Lung microvascular endothelial cell (primary cell): ENCODE results near the gene RPL15. TPM values are rescaled to one million over a fixed set of nuclear protein-coding genes. Genes with fewer than 3 reads are reported as not detected.
"Not testable (repeated sequence)": the region's sequence is repeated elsewhere in the genome, so short reads cannot be mapped to it uniquely, and the experiment has no call there.

Experiments
- DNase-seq, 2 donors: peaks; one replicate each; pipeline versions ENCODE4 v3.0.0 to v3.0.0-alpha.2; 2010; ENCODE audit warnings: low read depth in 2 of 2
- total RNA-seq: library from RNA; depleted of rRNA; stranded (reverse); fragments of >200 nt; gene quantifications from 2 replicates; pipeline ENCODE4 v1.2.1, GENCODE V29; 2014

Gene RPL15
- total RNA-seq, 1 donor from 2014 or later: 2,538 TPM

DNA sequence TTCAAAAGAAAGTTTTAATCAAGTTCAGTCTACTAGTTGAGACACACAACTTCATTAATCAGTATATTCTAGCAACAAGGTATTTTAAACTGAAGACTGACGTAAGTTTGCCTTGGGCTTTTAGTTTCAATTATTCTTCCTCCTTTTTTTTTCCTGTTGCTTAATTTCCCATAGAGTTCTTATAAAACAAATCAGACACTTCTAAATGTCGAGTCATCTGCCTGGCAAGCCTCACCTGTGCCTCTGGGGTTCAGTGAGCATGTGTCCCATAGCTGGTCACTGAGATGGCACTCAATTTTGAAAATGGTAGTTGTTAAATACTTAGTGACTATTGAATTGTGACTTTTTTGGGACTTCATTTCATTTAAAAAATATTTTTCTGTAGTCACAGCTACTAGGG, 27.5 kb upstream of the RPL15 start:
- DNase-seq: no peak

DNA sequence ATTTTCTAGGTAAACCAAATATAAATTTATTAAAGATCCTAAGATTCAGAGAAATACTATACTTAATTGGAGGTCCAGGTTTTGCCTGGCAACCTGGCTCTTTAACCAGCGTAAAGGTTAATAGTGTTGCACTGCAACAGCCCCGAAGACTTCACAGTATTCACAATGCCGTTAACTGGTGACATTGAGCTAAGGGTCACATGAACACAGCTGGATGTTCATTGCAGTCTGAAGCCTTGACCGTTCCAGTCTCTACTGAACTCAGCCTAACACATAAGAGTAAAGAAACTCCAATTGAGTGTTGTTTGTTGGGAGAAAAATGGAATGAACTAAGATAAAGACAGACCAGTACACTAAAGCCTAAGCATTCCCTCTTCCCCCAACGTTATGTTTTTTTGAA, 27.0 kb upstream of the RPL15 start:
- DNase-seq: no peak

DNA sequence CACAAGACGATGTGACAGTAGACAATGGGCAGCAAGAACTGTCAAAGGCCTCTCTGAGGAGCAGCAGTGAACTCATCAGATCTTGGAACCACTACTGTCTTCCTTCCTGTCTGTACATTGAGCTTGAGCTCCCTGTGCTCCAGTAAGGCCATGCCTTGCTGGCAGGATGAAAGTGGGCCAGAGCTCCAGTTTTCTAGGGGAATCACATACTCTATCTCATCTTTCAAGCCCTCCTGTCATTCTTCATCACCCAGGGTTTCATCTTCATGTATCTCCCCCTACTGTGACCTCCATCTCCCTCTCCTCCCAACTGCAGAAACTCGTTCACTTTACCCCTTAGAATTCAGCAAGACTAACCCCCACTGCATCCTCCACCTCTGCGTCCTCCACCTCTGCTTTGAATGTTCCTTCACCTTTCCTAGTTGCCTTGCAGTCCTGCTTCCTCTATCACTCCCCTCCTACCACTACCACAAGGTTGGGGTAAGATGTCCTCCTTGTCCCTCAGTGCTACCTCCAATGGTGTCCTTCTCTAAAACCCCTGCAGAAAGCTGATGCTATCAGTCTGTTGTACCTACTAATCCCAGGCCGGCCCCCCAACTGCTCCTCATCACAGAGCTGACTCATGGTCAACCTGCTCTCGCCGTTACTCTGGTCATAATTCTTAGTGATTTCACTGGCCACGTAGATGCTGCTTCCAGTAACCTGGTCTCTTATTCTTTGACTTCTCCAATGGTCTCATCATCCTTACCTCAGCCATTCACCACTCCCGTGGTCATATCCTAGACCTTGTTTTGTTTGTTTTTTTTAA, 22.5 kb upstream of the RPL15 start:
- DNase-seq: peak in 1 of 2 donors; percentile 36

DNA sequence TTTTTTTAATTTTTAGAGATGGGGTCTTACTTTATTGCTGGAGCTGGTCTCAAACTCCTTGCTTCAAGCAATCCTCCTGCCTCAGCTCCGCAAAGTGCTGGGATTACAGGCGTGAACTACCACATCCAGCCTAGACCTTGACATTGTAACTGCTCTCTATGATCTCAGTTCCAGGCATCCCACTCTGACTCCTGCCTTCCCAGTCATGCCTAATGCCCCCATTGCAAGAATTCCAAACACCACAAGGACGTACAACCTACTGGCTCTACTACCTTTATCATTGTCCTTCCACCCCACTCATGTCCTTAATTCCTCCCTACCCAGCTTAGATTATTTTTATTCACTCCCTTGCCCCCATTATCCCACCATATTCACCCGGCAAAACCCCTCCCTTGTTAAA, 21.8 kb upstream of the RPL15 start:
- no peak for DNase-seq

- no peak for DNase-seq
These were observed 16.2 kb upstream of the RPL15 start for GRCh38 chr3:23900744-23901143.

GRCh38 chr3:23904545-23904944, 12.4 kb upstream of the RPL15 start:
- DNase-seq: no peak

DNA sequence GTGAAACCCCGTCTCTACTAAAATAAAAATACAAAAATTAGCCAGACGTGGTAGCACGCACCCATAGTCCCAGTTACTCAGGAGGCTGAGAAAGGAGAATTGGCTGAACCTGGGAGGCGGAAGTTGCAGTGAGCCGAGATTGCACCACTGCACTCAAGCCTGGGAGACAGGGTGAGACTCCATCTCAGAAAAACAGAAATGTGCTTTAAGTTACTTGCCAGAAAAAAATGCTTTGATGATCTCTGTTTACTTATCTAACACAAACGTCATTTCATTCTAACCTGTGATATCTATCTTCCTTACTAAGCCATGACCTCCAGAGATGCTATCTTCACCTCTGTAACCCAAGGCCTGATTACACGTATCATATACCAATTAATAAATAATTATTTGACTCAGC, 7.6 kb upstream of the RPL15 start:
- no peak for DNase-seq

GRCh38 chr3:23911397-23911796, 5.5 kb upstream of the RPL15 start:
- no peak for DNase-seq

- not testable (repeated sequence) for DNase-seq
These were observed 4.6 kb upstream of the RPL15 start for GRCh38 chr3:23912335-23912734.

- DNase-seq: no peak
These were observed 3.8 kb upstream of the RPL15 start for GRCh38 chr3:23913182-23913581.

GRCh38 chr3:23913873-23914743, 2.8 kb upstream of the RPL15 start:
- DNase-seq: no peak

GRCh38 chr3:23915537-23916108, 1.3 kb upstream of the RPL15 start:
- DNase-seq: peak; percentile 6 to 69

- DNase-seq: no peak
These were observed 613 bp upstream of the RPL15 start for GRCh38 chr3:23916152-23916885.

GRCh38 chr3:23917679-23918303, 859 bp downstream of the RPL15 start:
- DNase-seq: peak; percentile 8 to 74

DNA sequence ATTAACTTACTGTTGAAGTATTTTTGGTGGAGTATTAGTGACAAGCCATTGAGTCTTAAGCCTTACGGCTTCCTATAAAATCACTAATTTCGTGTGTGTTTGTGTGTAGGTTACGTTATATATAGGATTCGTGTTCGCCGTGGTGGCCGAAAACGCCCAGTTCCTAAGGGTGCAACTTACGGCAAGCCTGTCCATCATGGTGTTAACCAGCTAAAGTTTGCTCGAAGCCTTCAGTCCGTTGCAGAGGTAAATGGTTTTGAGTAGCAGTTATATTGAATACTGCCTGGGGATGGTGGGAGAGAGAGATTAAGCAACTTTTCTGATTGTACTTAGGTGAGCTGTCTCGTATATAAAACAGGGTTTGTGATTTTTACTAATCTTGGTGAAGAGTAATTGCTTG, 1.4 kb downstream of the RPL15 start:
- not testable (repeated sequence) for DNase-seq

GRCh38 chr3:23919628-23920027, 2.7 kb downstream of the RPL15 start:
- DNase-seq: no peak

- no peak for DNase-seq
These were observed 3.3 kb downstream of the RPL15 start for GRCh38 chr3:23920151-23920655.

GRCh38 chr3:23921052-23921511, 4.2 kb downstream of the RPL15 start:
- DNase-seq: no peak

- peak in 1 of 2 donors; percentile 69 for DNase-seq
These were observed 6.9 kb downstream of the RPL15 start for GRCh38 chr3:23923786-23924185.

DNA sequence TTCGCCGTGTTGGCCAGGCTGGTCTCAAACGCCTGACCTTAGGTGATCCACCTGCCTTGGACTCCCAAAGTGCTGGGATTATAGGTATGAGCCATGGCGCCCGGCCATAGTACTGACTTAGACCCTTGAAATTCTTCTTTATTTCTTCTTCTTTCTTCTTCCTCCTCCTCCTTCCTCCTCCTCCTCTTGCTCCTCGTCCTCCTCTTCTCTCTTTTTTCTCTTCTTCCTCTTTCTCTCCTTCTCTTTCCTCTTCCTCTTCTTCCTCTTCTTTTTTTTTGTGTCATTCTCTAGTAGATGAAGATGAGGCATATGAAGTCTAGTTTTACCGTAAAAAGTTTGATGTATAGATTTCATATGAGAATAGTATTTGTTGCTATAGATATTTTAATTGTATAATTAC, 9.3 kb downstream of the RPL15 start:
- DNase-seq: no peak

GRCh38 chr3:23926736-23927135, 9.8 kb downstream of the RPL15 start:
- peak in 1 of 2 donors; percentile 34 for DNase-seq
